OCI-LY3 (cell line): Measurements from ENCODE around the gene CFAP97D2.

Source experiments
- H2AFZ ChIP-seq: fragments of 200-600, 300-600 bp; shearing (Covaris generic); 2 replicates; pipeline ENCODE4 v1.6.0; 2014; ENCODE audit warnings: antibody characterized with exemption, low read depth, low read length
- H3K27ac ChIP-seq: fragments of 200-600, 300-600 bp; sonication (generic); 2 replicates; pipeline ENCODE4 v1.5.1; 2014; ENCODE audit warnings: mild to moderate bottlenecking, low read length, moderate library complexity, mixed read lengths
- H3K27me3 ChIP-seq: fragments of 200-600, 300-600 bp; sonication (generic); 2 replicates; pipeline ENCODE4 v1.6.1; 2014; ENCODE audit warnings: low read depth, low read length, mixed read lengths
- H3K36me3 ChIP-seq: fragments of 200-600, 300-600 bp; sonication (generic); replicated peaks from 2 replicates; pipeline ENCODE3; 2014; ENCODE audit warnings: low read depth, low read length, mixed read lengths
- H3K4me1 ChIP-seq: fragments of 300-600, 200-600 bp; sonication (generic); 2 replicates; pipeline ENCODE4 v1.6.1; 2014; ENCODE audit warnings: low read length, mixed read lengths
- H3K4me2 ChIP-seq: fragments of 200-600, 300-600 bp; sonication (generic); 2 replicates; pipeline ENCODE4 v1.6.1; 2014; ENCODE audit warnings: low read length, mixed read lengths
- H3K4me3 ChIP-seq: fragments of 300-600, 200-600 bp; sonication (generic); 2 replicates; pipeline ENCODE4 v1.5.1; 2014; ENCODE audit warnings: antibody characterized with exemption, mild to moderate bottlenecking, low read length, moderate library complexity
- H3K79me2 ChIP-seq: fragments of 300-600, 200-600 bp; shearing (Covaris generic); 2 replicates; pipeline ENCODE4 v1.6.1; 2014; ENCODE audit warnings: mild to moderate bottlenecking, low read length, mixed read lengths
- H3K9ac ChIP-seq: fragments of 300-600, 200-600 bp; shearing (Covaris generic); 2 replicates; pipeline ENCODE4 v1.6.0; 2014; ENCODE audit warnings: mild to moderate bottlenecking, low read length, moderate library complexity
- H3K9me3 ChIP-seq: fragments of 200-600, 300-600 bp; shearing (Covaris generic); 2 replicates; pipeline ENCODE4 v1.6.1; 2014; ENCODE audit warnings: low read length, mixed read lengths; ENCODE audit not compliant: insufficient read depth
- H4K20me1 ChIP-seq: fragments of 200-600, 300-600 bp; sonication (generic); 2 replicates; pipeline ENCODE4 v1.6.1; 2016; ENCODE audit warnings: low read length, mixed read lengths; ENCODE audit not compliant: insufficient read depth
- EZH2phosphoT487 ChIP-seq: fragments of 200-600 bp; shearing (Covaris generic); IDR thresholded peaks from 2 replicates; pipeline ENCODE4 v1.6.1; 2018; ENCODE audit warnings: antibody characterized with exemption, mixed run types, low read depth
- TF ChIP-seq, protein P1 (sequence below): fragments of 200-600, 300-600 bp; sonication (generic); IDR thresholded peaks from 2 replicates; pipeline ENCODE4 v1.5.1; 2014; ENCODE audit warnings: antibody characterized with exemption, low read length, low read depth

The CFAP97D2 gene

DNA sequence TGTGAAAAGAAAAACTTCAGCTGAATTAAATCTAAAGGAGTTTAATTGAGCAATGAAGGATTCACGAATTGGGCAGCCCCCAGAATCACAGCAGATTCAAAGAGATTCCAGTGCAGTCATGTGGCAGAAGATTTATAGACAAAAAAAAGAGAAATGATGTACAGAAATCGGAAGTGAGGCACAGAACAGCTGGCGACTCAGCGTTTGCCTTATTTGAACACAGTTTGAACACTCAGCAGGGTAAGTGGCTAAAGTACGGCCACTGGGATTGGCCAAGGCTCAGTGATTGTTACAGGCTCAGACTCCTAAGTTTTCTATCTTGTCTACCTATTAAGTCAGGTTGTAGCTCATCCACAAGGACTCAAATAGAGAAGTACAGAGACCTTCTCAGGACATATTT lies 11.6 kb upstream of the CFAP97D2 start:
- no peaks in the 10 kb centered on the region for H3K4me1 ChIP-seq
- H3K4me2 ChIP-seq = no peak overlapping the region

GRCh38 chr13:114167885-114168284 lies 11.2 kb upstream of the CFAP97D2 start:
- Histone ChIP-seq H3K9me3 (no peaks in the 10 kb centered on the region), H3K36me3 (no peaks in the 10 kb centered on the region), H3K27me3 (peaks cover 25% of the 10 kb centered on the region), H3K79me2 (no peaks in the 10 kb centered on the region), H3K4me2 (no peak overlapping the region), H3K27ac (no peak overlapping the region), H3K4me3 (no peak overlapping the region), H3K4me1 (no peaks in the 10 kb centered on the region), H4K20me1 (no peaks in the 10 kb centered on the region), H2AFZ (no peak overlapping the region), H3K9ac (no peak overlapping the region)
- no peak for TF ChIP-seq EZH2phosphoT487
- TF ChIP-seq, protein P1, sequence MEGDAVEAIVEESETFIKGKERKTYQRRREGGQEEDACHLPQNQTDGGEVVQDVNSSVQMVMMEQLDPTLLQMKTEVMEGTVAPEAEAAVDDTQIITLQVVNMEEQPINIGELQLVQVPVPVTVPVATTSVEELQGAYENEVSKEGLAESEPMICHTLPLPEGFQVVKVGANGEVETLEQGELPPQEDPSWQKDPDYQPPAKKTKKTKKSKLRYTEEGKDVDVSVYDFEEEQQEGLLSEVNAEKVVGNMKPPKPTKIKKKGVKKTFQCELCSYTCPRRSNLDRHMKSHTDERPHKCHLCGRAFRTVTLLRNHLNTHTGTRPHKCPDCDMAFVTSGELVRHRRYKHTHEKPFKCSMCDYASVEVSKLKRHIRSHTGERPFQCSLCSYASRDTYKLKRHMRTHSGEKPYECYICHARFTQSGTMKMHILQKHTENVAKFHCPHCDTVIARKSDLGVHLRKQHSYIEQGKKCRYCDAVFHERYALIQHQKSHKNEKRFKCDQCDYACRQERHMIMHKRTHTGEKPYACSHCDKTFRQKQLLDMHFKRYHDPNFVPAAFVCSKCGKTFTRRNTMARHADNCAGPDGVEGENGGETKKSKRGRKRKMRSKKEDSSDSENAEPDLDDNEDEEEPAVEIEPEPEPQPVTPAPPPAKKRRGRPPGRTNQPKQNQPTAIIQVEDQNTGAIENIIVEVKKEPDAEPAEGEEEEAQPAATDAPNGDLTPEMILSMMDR = no peak

More for the DNA sequence above, 11.6 kb upstream of the CFAP97D2 start:
- Histone ChIP-seq H3K9me3 (no peaks in the 10 kb centered on the region), H3K36me3 (no peaks in the 10 kb centered on the region), H3K27me3 (peaks cover 25% of the 10 kb centered on the region), H4K20me1 (no peaks in the 10 kb centered on the region), H3K79me2 (no peaks in the 10 kb centered on the region), H3K9ac (no peak overlapping the region), H3K27ac (no peak overlapping the region), H3K4me3 (no peak overlapping the region), H2AFZ (no peak overlapping the region)
- TF ChIP-seq, protein P1 = no peak
- no peak for TF ChIP-seq EZH2phosphoT487

DNA sequence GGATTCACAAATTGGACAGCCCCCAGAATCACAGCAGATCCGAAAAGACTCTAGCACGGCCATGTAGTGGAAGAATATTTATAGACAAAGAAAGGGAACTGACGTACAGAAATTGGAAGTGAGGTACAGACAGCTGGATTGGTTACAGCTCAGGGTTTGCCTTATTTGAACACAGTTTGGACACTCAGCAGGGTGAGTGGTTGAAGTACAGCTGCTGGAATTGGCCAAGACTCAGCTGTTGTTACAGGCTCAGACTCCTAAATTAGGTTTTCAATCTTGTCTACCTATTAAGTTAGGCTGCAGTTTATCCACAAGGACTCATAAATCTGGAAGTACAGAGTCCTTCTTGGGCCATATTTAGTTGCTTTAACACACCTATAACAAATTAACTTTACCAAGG lies 5.8 kb upstream of the CFAP97D2 start:
- H3K9ac ChIP-seq = no peak overlapping the region
- no peak overlapping the region for H2AFZ ChIP-seq
- H3K27me3 ChIP-seq = peaks cover 21% of the 10 kb centered on the region; the same call in 1 of the 2 replicates
- H4K20me1 ChIP-seq = no peaks in the 10 kb centered on the region
- no peaks in the 10 kb centered on the region for H3K4me1 ChIP-seq
- no peak for TF ChIP-seq EZH2phosphoT487
- TF ChIP-seq, protein P1 = no peak
- H3K27ac ChIP-seq = no peak overlapping the region
- no peak overlapping the region for H3K4me2 ChIP-seq
- no peaks in the 10 kb centered on the region for H3K36me3 ChIP-seq
- no peaks in the 10 kb centered on the region; the same call in 1 of the 2 replicates for H3K9me3 ChIP-seq
- H3K4me3 ChIP-seq = no peak overlapping the region
- H3K79me2 ChIP-seq = no peaks in the 10 kb centered on the region

DNA sequence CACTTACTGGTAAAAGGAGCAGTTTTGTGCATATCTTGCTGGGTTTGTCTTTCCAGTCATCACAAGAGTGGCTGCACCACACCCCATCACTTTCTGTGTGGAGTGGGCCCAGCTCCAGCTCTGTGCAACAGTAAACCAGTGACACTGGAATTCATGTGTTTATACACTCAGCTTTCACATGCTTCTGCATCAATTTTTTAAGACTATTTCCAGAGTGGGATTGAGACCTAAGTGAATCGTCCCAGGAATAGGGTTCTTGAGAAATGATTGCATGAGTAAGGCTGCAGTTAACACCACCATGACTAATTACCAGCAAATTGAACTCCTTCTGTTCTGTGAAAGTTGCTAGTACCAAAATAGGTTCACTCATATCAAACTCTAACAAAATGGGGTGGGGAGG lies 5.3 kb upstream of the CFAP97D2 start:
- Histone ChIP-seq H3K36me3 (no peaks in the 10 kb centered on the region), H3K4me1 (no peaks in the 10 kb centered on the region), H3K79me2 (no peaks in the 10 kb centered on the region), H4K20me1 (no peaks in the 10 kb centered on the region), H2AFZ (no peak overlapping the region), H3K9ac (no peak overlapping the region), H3K4me2 (no peak overlapping the region), H3K9me3 (no peaks in the 10 kb centered on the region; the same call in 1 of the 2 replicates), H3K27me3 (peaks cover 18% of the 10 kb centered on the region; the same call in 1 of the 2 replicates), H3K27ac (no peak overlapping the region), H3K4me3 (no peak overlapping the region)
- TF ChIP-seq, protein P1 = no peak
- no peak for TF ChIP-seq EZH2phosphoT487
